Measurements from ENCODE around the gene CEMIP.

Gene CEMIP

GRCh38 chr15:80816936-80817335 is 37.8 kb downstream of the CEMIP start:
- H3K4me3 ChIP-seq (replicated peaks in 1 of 2; ENCODE audit: low read depth in 2 of 2, low read length in 2 of 2): no peak overlapping the region
- no peak for DNase-seq (ENCODE audit: low read depth in 2 of 2)
- no peak for TF ChIP-seq CTCF (IDR thresholded peaks at IDR 0.05; ENCODE audit: low read depth, low read length)

- no peak for TF ChIP-seq CTCF (IDR thresholded peaks at IDR 0.05; ENCODE audit: low read depth, low read length)
- H3K4me3 ChIP-seq (replicated peaks in 1 of 2; ENCODE audit: low read depth in 2 of 2, low read length in 2 of 2): no peak overlapping the region
- DNase-seq (ENCODE audit: low read depth in 2 of 2): no peak
Observed at GRCh38 chr15:80817901-80818300, 38.7 kb downstream of the CEMIP start.

GRCh38 chr15:80819001-80819400 is 39.8 kb downstream of the CEMIP start:
- no peak for TF ChIP-seq CTCF (IDR thresholded peaks at IDR 0.05; ENCODE audit: low read depth, low read length)

GRCh38 chr15:80820092-80820491 is 40.9 kb downstream of the CEMIP start:
- TF ChIP-seq CTCF (IDR thresholded peaks at IDR 0.05; ENCODE audit: low read depth, low read length): no peak
- no peak overlapping the region for H3K4me3 ChIP-seq (replicated peaks in 1 of 2; ENCODE audit: low read depth in 2 of 2, low read length in 2 of 2)
- DNase-seq (ENCODE audit: low read depth in 2 of 2): no peak

More at GRCh38 chr15:80819001-80819400, 39.8 kb downstream of the CEMIP start:
- no peak overlapping the region for H3K4me3 ChIP-seq (replicated peaks in 1 of 2; ENCODE audit: low read depth in 2 of 2, low read length in 2 of 2)
- DNase-seq (ENCODE audit: low read depth in 2 of 2): no peak

GRCh38 chr15:80822256-80822655 is 43.1 kb downstream of the CEMIP start:
- no peak for DNase-seq (ENCODE audit: low read depth in 2 of 2)
- TF ChIP-seq CTCF (IDR thresholded peaks at IDR 0.05; ENCODE audit: low read depth, low read length): no peak
- no peak overlapping the region for H3K4me3 ChIP-seq (replicated peaks in 1 of 2; ENCODE audit: low read depth in 2 of 2, low read length in 2 of 2)

- H3K4me3 ChIP-seq (replicated peaks in 1 of 2; ENCODE audit: low read depth in 2 of 2, low read length in 2 of 2): no peak overlapping the region
- DNase-seq (ENCODE audit: low read depth in 2 of 2): no peak
- TF ChIP-seq CTCF (IDR thresholded peaks at IDR 0.05; ENCODE audit: low read depth, low read length): no peak
Observed at GRCh38 chr15:80822676-80823075, 43.5 kb downstream of the CEMIP start.

GRCh38 chr15:80823120-80823519 is 44.0 kb downstream of the CEMIP start:
- no peak for TF ChIP-seq CTCF (IDR thresholded peaks at IDR 0.05; ENCODE audit: low read depth, low read length)
- no peak for DNase-seq (ENCODE audit: low read depth in 2 of 2)
- H3K4me3 ChIP-seq (replicated peaks in 1 of 2; ENCODE audit: low read depth in 2 of 2, low read length in 2 of 2): no peak overlapping the region

All from cardiac fibroblast (primary cell).